ENCODE results near the gene UXS1.

UXS1 gene

DNA sequence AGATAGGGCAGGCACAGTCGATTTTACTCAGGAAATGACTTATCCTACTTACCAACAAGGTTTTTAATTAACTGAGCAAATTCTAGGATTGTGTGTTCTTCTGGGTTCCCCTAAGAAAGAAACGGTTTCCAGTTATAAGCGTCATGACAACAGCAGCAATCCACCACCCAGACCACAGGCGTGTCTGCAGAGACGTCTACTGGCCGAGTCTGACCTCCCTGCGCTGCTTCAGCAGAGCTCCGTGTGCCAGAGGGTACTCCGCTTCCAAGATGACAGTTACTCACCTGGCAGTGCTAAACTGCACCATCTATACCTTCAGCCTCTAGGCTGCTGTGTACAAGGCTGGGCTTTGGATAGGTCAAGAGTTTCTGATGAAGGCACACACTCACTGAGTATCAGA, 95.4 kb downstream of the UXS1 start:
- Histone ChIP-seq H3K9me3 (ENCODE audit: insufficient read depth, low read length) (no peaks in the 10 kb centered on the region), H3K4me1 (ENCODE audit: insufficient read depth, insufficient read length) (peaks cover 4% of the 10 kb centered on the region), H3K27me3 (ENCODE audit: insufficient read depth, insufficient read length) (no peaks in the 10 kb centered on the region), H3K36me3 (ENCODE audit: insufficient read depth, insufficient read length, low read length) (peaks cover 72% of the 10 kb centered on the region), H3K9ac (ENCODE audit: insufficient read length, low read depth) (no peak overlapping the region), H3K4me3 (ENCODE audit: insufficient read length, low read depth) (no peak overlapping the region)
- no peak for DNase-seq (ENCODE audit: low read depth, low spot score)
- no peak for TF ChIP-seq YY1 (IDR thresholded peaks at IDR 0.05; ENCODE audit: insufficient read depth, insufficient read length)
- no peak for TF ChIP-seq ZNF274 (IDR thresholded peaks at IDR 0.05; ENCODE audit: low read depth, low read length)
- TF ChIP-seq SUZ12 (IDR thresholded peaks at IDR 0.05; ENCODE audit: extremely low read depth, insufficient read depth, insufficient read length): no peak

DNA sequence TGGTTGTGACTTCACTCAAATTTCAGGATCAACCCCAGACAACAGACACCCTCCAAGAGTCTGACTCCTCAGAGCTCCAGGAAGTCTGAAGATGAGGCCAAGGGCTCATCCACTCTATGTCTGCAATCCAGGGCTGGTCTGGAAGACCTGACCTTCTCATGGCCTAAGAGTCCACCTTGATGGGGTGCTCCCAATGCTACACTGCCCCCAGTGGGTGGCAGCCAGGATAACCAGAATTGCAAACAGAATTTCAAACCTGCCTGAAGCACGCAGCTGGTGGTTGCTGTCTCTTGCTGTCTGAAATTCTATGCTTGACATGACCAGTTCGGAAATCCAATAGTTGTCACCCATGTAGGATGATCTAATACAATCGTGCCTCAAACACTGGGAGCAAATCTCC, 96.0 kb downstream of the UXS1 start:
- no peaks in the 10 kb centered on the region for H3K9me3 ChIP-seq (ENCODE audit: insufficient read depth, low read length)
- no peak overlapping the region for H3K4me3 ChIP-seq (ENCODE audit: insufficient read length, low read depth)
- TF ChIP-seq YY1 (IDR thresholded peaks at IDR 0.05; ENCODE audit: insufficient read depth, insufficient read length): no peak
- TF ChIP-seq SUZ12 (IDR thresholded peaks at IDR 0.05; ENCODE audit: extremely low read depth, insufficient read depth, insufficient read length): no peak
- TF ChIP-seq ZNF274 (IDR thresholded peaks at IDR 0.05; ENCODE audit: low read depth, low read length): no peak
- H3K4me1 ChIP-seq (ENCODE audit: insufficient read depth, insufficient read length): peaks cover 4% of the 10 kb centered on the region
- H3K36me3 ChIP-seq (ENCODE audit: insufficient read depth, insufficient read length, low read length): peaks cover 69% of the 10 kb centered on the region
- no peak overlapping the region for H3K9ac ChIP-seq (ENCODE audit: insufficient read length, low read depth)
- H3K27me3 ChIP-seq (ENCODE audit: insufficient read depth, insufficient read length): no peaks in the 10 kb centered on the region
- DNase-seq (ENCODE audit: low read depth, low spot score): no peak

DNA sequence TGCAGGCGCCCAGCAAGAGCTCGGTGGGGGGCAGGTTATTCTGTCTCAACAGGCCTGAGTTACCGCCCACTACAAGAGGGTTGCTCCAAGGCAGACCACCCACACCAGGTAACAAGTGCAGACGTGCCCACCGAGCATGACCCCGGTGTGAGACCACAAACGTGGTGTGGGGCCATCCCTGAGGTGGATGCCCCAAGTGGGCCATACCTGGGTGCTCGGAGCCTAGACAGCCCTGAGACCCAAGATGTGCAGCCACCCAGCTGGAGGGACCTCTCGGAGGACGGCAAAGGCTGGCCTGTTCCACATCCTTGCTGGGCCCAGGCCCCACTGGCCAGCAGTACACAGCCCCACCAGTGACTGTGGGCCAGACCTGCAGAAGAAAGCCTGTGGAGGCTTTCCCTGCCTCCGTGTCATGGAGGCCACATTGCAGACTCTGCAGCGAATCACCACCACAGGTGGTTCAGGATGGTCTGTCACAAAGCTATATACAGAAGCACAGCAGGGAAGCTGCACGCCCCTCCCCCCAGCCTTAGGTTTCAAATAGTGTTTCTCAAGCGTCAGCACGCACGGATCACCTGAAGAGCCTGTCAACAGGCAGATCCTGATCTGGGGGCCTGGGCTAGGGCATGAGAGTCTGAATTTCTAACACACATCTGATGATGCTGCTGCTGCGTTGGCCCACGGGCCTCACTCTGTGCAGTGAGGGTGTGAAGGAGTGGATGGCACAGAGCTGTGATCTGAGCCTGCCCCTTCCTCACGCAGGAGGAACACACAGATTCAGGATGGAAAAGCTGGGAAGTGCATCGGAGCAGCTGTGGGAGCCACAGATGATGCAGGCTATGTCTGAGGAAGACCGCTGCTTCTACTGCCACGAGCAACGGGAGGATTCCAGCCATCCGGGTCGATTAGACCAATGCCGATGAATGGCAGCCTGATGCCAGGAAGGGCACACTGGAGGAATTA, 96.8 kb downstream of the UXS1 start:
- Histone ChIP-seq H3K4me1 (ENCODE audit: insufficient read depth, insufficient read length) (peaks cover 4% of the 10 kb centered on the region), H3K9ac (ENCODE audit: insufficient read length, low read depth) (no peak overlapping the region)

DNA sequence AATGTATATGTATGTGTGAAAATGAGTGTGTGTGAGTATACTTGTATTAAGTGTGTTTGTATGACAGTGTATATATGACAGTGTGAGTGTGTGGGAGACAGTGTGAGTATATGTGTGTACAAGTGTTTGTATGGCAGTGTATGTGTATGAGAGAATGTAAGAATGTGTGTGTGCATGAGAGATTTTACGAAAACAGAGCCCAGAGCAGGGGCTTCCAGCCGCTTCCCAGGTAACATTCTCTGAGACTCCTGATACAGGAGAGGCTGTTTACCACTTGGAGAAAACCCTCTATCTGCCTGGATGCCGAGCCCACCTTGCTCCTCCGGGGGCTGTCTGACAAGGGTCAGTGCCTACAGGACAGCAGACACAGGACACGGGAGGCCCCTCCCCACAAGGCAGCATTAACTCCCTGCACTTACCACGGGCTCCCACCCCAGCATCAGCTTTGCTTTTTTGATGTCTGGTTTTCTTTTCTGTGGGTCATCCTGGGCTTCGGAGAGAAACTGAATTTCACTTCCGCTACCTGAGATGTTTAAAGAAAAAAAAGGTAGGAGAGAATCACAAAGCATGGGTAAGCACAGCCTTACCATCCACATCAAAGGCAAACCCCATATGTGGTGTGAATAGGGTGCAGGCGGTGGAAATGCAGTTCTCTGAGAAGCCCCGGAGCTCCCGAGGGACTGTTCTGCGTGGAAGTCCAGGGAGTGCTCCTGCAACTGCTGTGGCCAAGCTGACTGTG, 97.6 kb downstream of the UXS1 start:
- Histone ChIP-seq H3K9ac (ENCODE audit: insufficient read length, low read depth) (no peak overlapping the region), H3K27me3 (ENCODE audit: insufficient read depth, insufficient read length) (no peaks in the 10 kb centered on the region), H3K9me3 (ENCODE audit: insufficient read depth, low read length) (no peaks in the 10 kb centered on the region), H3K4me3 (ENCODE audit: insufficient read length, low read depth) (no peak overlapping the region), H3K36me3 (ENCODE audit: insufficient read depth, insufficient read length, low read length) (peaks cover 76% of the 10 kb centered on the region), H3K4me1 (ENCODE audit: insufficient read depth, insufficient read length) (peaks cover 4% of the 10 kb centered on the region)
- TF ChIP-seq ZNF274 (IDR thresholded peaks at IDR 0.05; ENCODE audit: low read depth, low read length): no peak
- TF ChIP-seq SUZ12 (IDR thresholded peaks at IDR 0.05; ENCODE audit: extremely low read depth, insufficient read depth, insufficient read length): no peak
- no peak for TF ChIP-seq YY1 (IDR thresholded peaks at IDR 0.05; ENCODE audit: insufficient read depth, insufficient read length)
- DNase-seq (ENCODE audit: low read depth, low spot score): no peak

More for the DNA sequence above, 96.8 kb downstream of the UXS1 start:
- Histone ChIP-seq H3K9me3 (ENCODE audit: insufficient read depth, low read length) (no peaks in the 10 kb centered on the region), H3K4me3 (ENCODE audit: insufficient read length, low read depth) (no peak overlapping the region), H3K36me3 (ENCODE audit: insufficient read depth, insufficient read length, low read length) (peaks cover 73% of the 10 kb centered on the region), H3K27me3 (ENCODE audit: insufficient read depth, insufficient read length) (no peaks in the 10 kb centered on the region)
- no peak for TF ChIP-seq ZNF274 (IDR thresholded peaks at IDR 0.05; ENCODE audit: low read depth, low read length)
- TF ChIP-seq YY1 (IDR thresholded peaks at IDR 0.05; ENCODE audit: insufficient read depth, insufficient read length): no peak
- no peak for TF ChIP-seq SUZ12 (IDR thresholded peaks at IDR 0.05; ENCODE audit: extremely low read depth, insufficient read depth, insufficient read length)
- no peak for DNase-seq (ENCODE audit: low read depth, low spot score)

DNA sequence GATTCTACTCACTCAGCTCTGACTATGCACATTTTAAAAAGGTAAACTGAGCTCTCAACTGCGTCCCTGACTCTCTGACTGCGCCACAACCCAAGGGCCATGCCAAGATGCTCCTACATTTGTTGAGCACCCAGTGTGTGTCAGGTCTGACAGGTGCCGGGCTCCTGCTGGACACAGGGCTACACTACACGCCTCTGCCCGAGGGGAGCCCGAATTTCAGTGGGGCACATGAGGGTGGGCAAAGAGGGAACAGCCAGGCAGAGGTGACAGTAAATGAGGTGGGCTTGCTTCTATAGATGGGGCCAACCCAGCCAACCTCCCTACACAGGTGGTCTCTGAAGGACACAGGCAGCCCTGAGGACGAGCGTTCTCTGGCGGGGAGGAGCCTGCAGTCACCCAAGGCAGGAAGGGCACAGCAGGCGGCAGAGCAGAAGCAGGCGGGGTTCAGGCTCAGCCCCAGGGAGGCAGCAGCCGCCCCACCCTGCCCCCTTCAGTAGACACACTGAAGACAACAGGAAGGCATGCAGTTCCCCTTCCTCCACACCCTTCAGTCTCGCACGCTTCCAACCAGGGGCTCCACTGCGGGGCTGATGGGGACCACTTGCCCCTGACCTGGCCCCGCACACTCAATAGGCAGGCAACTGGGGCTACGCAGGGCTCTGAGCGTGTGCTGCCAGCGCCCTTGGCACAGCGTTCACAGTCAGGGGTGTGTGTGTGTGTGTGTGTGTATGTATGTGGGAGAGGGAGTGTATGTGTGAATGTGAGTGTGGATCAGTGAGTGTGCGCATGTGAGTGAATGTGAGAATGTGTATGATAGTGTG, 98.4 kb downstream of the UXS1 start:
- H3K36me3 ChIP-seq (ENCODE audit: insufficient read depth, insufficient read length, low read length): peaks cover 74% of the 10 kb centered on the region
- TF ChIP-seq YY1 (IDR thresholded peaks at IDR 0.05; ENCODE audit: insufficient read depth, insufficient read length): no peak
- TF ChIP-seq SUZ12 (IDR thresholded peaks at IDR 0.05; ENCODE audit: extremely low read depth, insufficient read depth, insufficient read length): no peak
- no peak for TF ChIP-seq ZNF274 (IDR thresholded peaks at IDR 0.05; ENCODE audit: low read depth, low read length)
- H3K4me3 ChIP-seq (ENCODE audit: insufficient read length, low read depth): no peak overlapping the region

DNA sequence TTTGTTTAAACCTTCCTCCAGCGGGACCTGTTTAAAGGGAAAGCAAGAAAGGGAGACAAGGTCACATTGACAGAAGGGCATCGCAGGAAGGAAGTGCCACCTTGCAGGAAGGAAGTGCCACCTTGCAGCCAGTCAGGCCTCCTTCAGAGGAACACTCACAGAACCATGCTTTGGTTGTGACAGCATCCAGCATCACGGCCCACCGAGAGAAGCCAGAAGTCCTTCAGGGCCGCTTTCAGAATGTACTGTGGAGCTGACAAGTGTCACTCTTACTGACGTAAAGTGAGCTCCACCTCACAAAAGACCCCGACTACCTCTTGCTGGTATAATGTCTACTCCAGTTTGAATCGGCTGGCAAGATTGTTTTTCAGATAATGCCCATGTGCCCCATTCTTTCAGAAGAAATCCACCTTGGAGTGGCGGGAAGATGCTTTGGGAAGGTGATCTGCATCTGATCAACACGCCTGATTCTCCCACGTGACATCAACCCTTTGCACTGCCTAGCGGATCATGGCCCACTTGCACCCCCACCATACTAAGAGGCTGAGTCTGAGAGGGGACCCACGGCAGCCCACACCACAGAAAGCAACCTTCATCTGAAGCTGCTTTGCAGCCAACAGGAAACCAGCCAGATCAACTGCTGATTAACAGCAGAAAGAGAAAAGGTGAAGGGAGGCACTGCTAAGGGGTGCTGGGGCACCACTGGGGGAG, 99.8 kb downstream of the UXS1 start:
- no peak overlapping the region for H3K4me3 ChIP-seq (ENCODE audit: insufficient read length, low read depth)
- H3K27me3 ChIP-seq (ENCODE audit: insufficient read depth, insufficient read length): no peaks in the 10 kb centered on the region
- DNase-seq (ENCODE audit: low read depth, low spot score): no peak
- H3K9ac ChIP-seq (ENCODE audit: insufficient read length, low read depth): no peak overlapping the region
- H3K4me1 ChIP-seq (ENCODE audit: insufficient read depth, insufficient read length): peaks cover 4% of the 10 kb centered on the region
- no peaks in the 10 kb centered on the region for H3K9me3 ChIP-seq (ENCODE audit: insufficient read depth, low read length)
- TF ChIP-seq SUZ12 (IDR thresholded peaks at IDR 0.05; ENCODE audit: extremely low read depth, insufficient read depth, insufficient read length): no peak
- no peak for TF ChIP-seq YY1 (IDR thresholded peaks at IDR 0.05; ENCODE audit: insufficient read depth, insufficient read length)
- TF ChIP-seq ZNF274 (IDR thresholded peaks at IDR 0.05; ENCODE audit: low read depth, low read length): no peak
- peaks cover 60% of the 10 kb centered on the region for H3K36me3 ChIP-seq (ENCODE audit: insufficient read depth, insufficient read length, low read length)

More for the DNA sequence above, 98.4 kb downstream of the UXS1 start:
- Histone ChIP-seq H3K4me1 (ENCODE audit: insufficient read depth, insufficient read length) (peaks cover 4% of the 10 kb centered on the region), H3K27me3 (ENCODE audit: insufficient read depth, insufficient read length) (no peaks in the 10 kb centered on the region), H3K9ac (ENCODE audit: insufficient read length, low read depth) (no peak overlapping the region), H3K9me3 (ENCODE audit: insufficient read depth, low read length) (no peaks in the 10 kb centered on the region)
- no peak for DNase-seq (ENCODE audit: low read depth, low spot score)

Measured in NT2/D1 (cell line).